Activated CD4-positive, alpha-beta T cell treated with anti-CD3 and anti-CD28 coated beads, Interleukin-2, amount 10 ng/mL, durations not matched to agents 7 days and 5 days (primary cell): ENCODE measurements around the gene BAHCC1. TPM values are rescaled to one million over a fixed set of nuclear protein-coding genes. Genes with fewer than 3 reads are reported as not detected.
A peak's percentile ranks its signal among the peaks of the same experiment; 100 is the strongest.

Experiments
- CTCF ChIA-PET: fragments of 350-600 bp; sonication (Branson Sonifier 250); formaldehyde crosslinking; loops from one replicate; lab custom pipeline; 2021; ENCODE audit warnings: antibody characterized with exemption; lab: Charles Lee
- POLR2A ChIA-PET: fragments of 350-600 bp; sonication (Branson Sonifier 250); formaldehyde crosslinking; loops from one replicate; lab custom pipeline; 2021; ENCODE audit warnings: antibody characterized with exemption; lab: Charles Lee
- DNase-seq: peaks from one replicate; pipeline ENCODE4 v3.0.0-alpha.2; 2020
- H3K27ac Mint-ChIP-seq: one replicate; pipeline ENCODE4 v1.8.0; 2021; ENCODE audit warnings: mild to moderate bottlenecking, moderate library complexity, mixed read lengths
- H3K27me3 Mint-ChIP-seq: one replicate; pipeline ENCODE4 v1.8.0; 2021; ENCODE audit warnings: mixed read lengths
- H3K36me3 Mint-ChIP-seq: one replicate; pipeline ENCODE4 v1.8.0; 2021; ENCODE audit warnings: low read depth, mixed read lengths
- H3K4me1 Mint-ChIP-seq: one replicate; pipeline ENCODE4 v1.8.0; 2021; ENCODE audit warnings: mixed read lengths
- H3K4me3 Mint-ChIP-seq: one replicate; pipeline ENCODE4 v1.8.0; 2021; ENCODE audit warnings: mild to moderate bottlenecking, moderate library complexity, mixed read lengths
- H3K9me3 Mint-ChIP-seq: one replicate; pipeline ENCODE4 v1.8.0; 2021; ENCODE audit warnings: mixed read lengths
- total RNA-seq, 2 experiments: library from RNA; stranded (reverse); gene quantifications; one replicate each; pipeline ENCODE4 v1.2.3, GENCODE V29; 2021

Gene BAHCC1
- total RNA-seq, 2 experiments from 2014 or later: not detected

DNA sequence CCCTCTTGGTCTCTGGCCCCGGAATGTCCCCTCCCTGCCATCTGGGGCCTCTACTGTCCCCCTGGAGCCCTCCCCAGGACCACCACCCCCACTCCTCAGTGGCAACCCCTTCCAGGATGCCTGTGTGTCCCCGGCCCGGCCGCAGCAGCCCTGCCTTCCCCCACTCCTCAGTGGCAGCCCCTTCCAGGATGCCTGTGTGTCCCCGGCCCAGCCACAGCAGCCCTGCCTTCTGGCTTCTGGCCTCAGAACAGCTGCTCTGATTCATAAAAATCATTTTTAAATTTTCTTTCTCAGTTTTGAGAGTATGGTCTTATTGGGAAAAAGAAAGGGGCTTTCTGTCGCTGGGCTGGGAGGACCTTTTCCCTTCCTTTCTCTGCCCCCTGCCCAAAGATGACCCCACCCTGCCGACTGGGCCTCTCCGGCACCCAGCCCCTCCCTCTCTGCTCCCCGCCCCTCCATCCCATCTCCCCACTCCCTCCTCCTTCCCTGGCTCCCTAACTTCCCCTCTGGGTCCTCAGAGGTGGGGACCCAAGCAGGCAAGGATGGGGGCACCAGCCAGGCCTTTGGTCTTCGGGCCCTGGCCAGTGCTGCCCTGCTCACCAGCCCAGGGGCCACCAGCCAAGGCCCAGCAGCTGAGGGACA, 40.5 kb downstream of the BAHCC1 start:
- Mint-ChIP-seq H3K27me3 (peaks cover 5% of the 10 kb centered on the region), H3K36me3 (no peaks in the 10 kb centered on the region), H3K27ac (no peak overlapping the region), H3K4me1 (peaks cover 4% of the 10 kb centered on the region), H3K4me3 (no peak overlapping the region), H3K9me3 (no peaks in the 10 kb centered on the region)
- POLR2A ChIA-PET: no interaction called here
- no peak for DNase-seq
- CTCF ChIA-PET: interaction anchor here (1.4 kb wide), 1 partner anchor 9 kb away, joined by 3 read pairs; no protein-coding TSS in a partner anchor

GRCh38 chr17:81436294-81436849, 41.1 kb downstream of the BAHCC1 start:
- POLR2A ChIA-PET: no interaction called here
- H3K36me3 Mint-ChIP-seq: no peaks in the 10 kb centered on the region
- CTCF ChIA-PET: interaction anchor here (1.4 kb wide), 1 partner anchor 8 kb away, joined by 3 read pairs; no protein-coding TSS in a partner anchor

GRCh38 chr17:81437191-81437651, 42.0 kb downstream of the BAHCC1 start:
- Mint-ChIP-seq H3K27ac (no peak overlapping the region), H3K27me3 (peaks cover 5% of the 10 kb centered on the region), H3K9me3 (no peaks in the 10 kb centered on the region), H3K36me3 (no peaks in the 10 kb centered on the region), H3K4me3 (no peak overlapping the region), H3K4me1 (peaks cover 4% of the 10 kb centered on the region)
- CTCF ChIA-PET: interaction anchor here (1.2 kb wide), 1 partner anchor 19 kb away, joined by 3 read pairs; no protein-coding TSS in a partner anchor
- DNase-seq: no peak
- POLR2A ChIA-PET: no interaction called here

More at GRCh38 chr17:81436294-81436849, 41.1 kb downstream of the BAHCC1 start:
- no peak for DNase-seq
- Mint-ChIP-seq H3K4me1 (peaks cover 4% of the 10 kb centered on the region), H3K4me3 (no peak overlapping the region), H3K27ac (no peak overlapping the region), H3K9me3 (no peaks in the 10 kb centered on the region), H3K27me3 (peaks cover 5% of the 10 kb centered on the region)

- no peak overlapping the region for H3K4me3 Mint-ChIP-seq
- ChIA-PET CTCF (interaction anchor here (1.2 kb wide), 1 partner anchor 19 kb away, joined by 3 read pairs; no protein-coding TSS in a partner anchor), POLR2A (no interaction called here)
- H3K36me3 Mint-ChIP-seq: no peaks in the 10 kb centered on the region
- H3K27ac Mint-ChIP-seq: no peak overlapping the region
- H3K27me3 Mint-ChIP-seq: peaks cover 5% of the 10 kb centered on the region
- peaks cover 4% of the 10 kb centered on the region for H3K4me1 Mint-ChIP-seq
- H3K9me3 Mint-ChIP-seq: no peaks in the 10 kb centered on the region
- no peak for DNase-seq
These were observed 42.9 kb downstream of the BAHCC1 start for GRCh38 chr17:81438007-81438659.

GRCh38 chr17:81438688-81439087, 43.4 kb downstream of the BAHCC1 start:
- Mint-ChIP-seq H3K4me3 (no peak overlapping the region), H3K9me3 (no peaks in the 10 kb centered on the region), H3K4me1 (peaks cover 4% of the 10 kb centered on the region), H3K36me3 (no peaks in the 10 kb centered on the region), H3K27me3 (peaks cover 5% of the 10 kb centered on the region), H3K27ac (no peak overlapping the region)
- DNase-seq: no peak
- CTCF ChIA-PET: no interaction called here
- POLR2A ChIA-PET: no interaction called here

- ChIA-PET CTCF (interaction anchor here (0.8 to 1.1 kb wide), 3 partner anchors 8 to 45 kb away, joined by 3 to 5 read pairs (median 4); no protein-coding TSS in a partner anchor), POLR2A (no interaction called here)
- Mint-ChIP-seq H3K36me3 (no peaks in the 10 kb centered on the region), H3K9me3 (no peaks in the 10 kb centered on the region), H3K27ac (no peak overlapping the region), H3K4me3 (no peak overlapping the region), H3K27me3 (peaks cover 5% of the 10 kb centered on the region), H3K4me1 (peaks cover 4% of the 10 kb centered on the region)
- DNase-seq: no peak
These were observed 44.8 kb downstream of the BAHCC1 start for GRCh38 chr17:81440051-81440471.

DNA sequence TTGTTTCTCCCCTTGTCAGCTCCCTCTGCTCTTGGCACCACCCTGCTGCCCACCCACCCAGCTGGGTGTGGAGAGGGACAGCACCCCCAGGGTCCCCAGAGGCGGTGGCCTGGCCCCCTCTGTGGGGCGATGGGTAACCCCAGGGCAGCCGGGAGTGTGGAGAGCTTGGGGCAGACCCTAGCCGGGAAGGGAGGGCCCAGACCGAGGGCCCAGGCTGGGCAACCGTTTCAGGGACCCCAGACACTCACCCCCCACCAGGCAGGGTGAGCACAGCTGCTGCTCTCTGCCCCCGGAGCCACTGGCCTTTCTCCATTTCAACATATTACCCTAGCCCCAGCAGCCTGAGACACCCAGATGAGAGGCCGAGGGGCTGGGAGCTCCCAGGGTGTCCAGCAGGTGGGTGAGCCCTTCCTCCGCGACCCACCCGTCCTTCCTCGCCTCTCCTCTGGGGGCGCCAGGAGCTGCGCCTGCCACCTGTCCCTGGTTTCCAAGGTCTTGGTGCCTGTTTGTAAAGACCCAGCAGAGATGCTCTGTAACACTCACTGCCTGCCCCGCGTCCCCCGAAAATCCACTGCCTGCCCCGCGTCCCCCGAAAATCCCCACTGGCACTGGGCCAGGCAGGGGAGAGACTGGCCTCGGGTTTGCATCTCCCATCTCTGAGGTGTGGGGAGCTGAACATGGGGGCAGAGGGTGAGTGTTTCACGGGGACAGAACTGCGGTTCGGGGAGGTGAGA, 45.4 kb downstream of the BAHCC1 start:
- no peak overlapping the region for H3K4me3 Mint-ChIP-seq
- no peak overlapping the region for H3K27ac Mint-ChIP-seq
- H3K27me3 Mint-ChIP-seq: peaks cover 5% of the 10 kb centered on the region
- H3K36me3 Mint-ChIP-seq: no peaks in the 10 kb centered on the region
- H3K9me3 Mint-ChIP-seq: no peaks in the 10 kb centered on the region
- POLR2A ChIA-PET: no interaction called here
- no peak for DNase-seq
- CTCF ChIA-PET: interaction anchor here (0.8 to 1.1 kb wide), 4 partner anchors 9 to 44 kb away, joined by 3 to 5 read pairs (median 4); no protein-coding TSS in a partner anchor
- H3K4me1 Mint-ChIP-seq: peaks cover 4% of the 10 kb centered on the region

GRCh38 chr17:81442791-81443190, 47.5 kb downstream of the BAHCC1 start:
- Mint-ChIP-seq H3K36me3 (no peaks in the 10 kb centered on the region), H3K27ac (no peak overlapping the region), H3K4me1 (peaks cover 4% of the 10 kb centered on the region), H3K9me3 (no peaks in the 10 kb centered on the region), H3K27me3 (peaks cover 5% of the 10 kb centered on the region), H3K4me3 (no peak overlapping the region)
- ChIA-PET POLR2A (no interaction called here), CTCF (no interaction called here)
- no peak for DNase-seq

- Mint-ChIP-seq H3K36me3 (no peaks in the 10 kb centered on the region), H3K27me3 (peaks cover 5% of the 10 kb centered on the region), H3K27ac (no peak overlapping the region), H3K4me3 (no peak overlapping the region), H3K4me1 (peaks cover 4% of the 10 kb centered on the region), H3K9me3 (no peaks in the 10 kb centered on the region)
- CTCF ChIA-PET: no interaction called here
- POLR2A ChIA-PET: no interaction called here
- DNase-seq: no peak
These were observed 48.0 kb downstream of the BAHCC1 start for GRCh38 chr17:81443269-81443668.

DNA sequence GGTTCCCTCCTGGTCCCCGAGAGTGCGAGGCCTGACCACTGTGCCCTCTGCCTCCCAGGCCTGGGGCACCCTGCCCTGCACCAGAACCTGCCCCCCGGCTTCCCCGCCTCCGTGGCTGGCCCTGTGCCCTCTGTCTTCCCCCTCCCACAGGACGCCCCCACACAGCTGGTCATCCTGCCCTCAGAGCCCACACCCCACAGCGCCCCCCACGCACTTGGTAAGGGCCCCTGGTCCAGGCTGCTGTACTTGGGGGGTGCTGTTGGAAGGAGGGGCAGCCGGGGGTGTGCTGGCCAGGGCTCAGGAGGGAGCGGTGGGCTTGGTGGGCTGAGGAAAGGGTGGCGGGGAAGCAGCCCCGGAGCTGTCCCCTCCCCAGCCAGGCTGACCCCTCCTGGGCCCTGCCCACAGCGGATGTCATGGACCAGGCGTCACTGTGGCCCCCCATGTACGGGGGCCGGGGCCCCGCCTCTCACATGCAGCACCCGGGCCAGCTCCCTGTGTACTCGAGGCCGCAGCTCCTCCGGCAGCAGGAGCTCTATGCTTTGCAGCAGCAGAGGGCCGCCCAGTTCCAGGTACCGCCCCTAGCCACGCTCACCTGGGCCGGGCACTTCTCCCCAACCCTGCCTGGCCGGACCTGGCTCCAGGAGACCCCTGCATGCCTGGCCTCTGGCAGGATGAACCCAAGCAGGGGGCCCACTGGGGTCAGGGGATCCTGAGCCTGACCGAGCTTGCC, 49.5 kb downstream of the BAHCC1 start:
- Mint-ChIP-seq H3K36me3 (no peaks in the 10 kb centered on the region), H3K4me3 (no peak overlapping the region), H3K9me3 (no peaks in the 10 kb centered on the region), H3K4me1 (no peaks in the 10 kb centered on the region), H3K27me3 (peaks cover 2% of the 10 kb centered on the region), H3K27ac (no peak overlapping the region)
- DNase-seq: no peak
- CTCF ChIA-PET: interaction anchor here (1.3 kb wide), 1 partner anchor 9 kb away, joined by 3 read pairs; no protein-coding TSS in a partner anchor
- POLR2A ChIA-PET: no interaction called here

- no peak overlapping the region for H3K4me3 Mint-ChIP-seq
- no peak for DNase-seq
- H3K27me3 Mint-ChIP-seq: no peaks in the 10 kb centered on the region
- H3K27ac Mint-ChIP-seq: peak overlapping the region; percentile 31
- H3K9me3 Mint-ChIP-seq: no peaks in the 10 kb centered on the region
- ChIA-PET CTCF (no interaction called here), POLR2A (no interaction called here)
- no peaks in the 10 kb centered on the region for H3K36me3 Mint-ChIP-seq
- no peaks in the 10 kb centered on the region for H3K4me1 Mint-ChIP-seq
These were observed 50.6 kb downstream of the BAHCC1 start for GRCh38 chr17:81445642-81446503.
